ENCODE data around the gene LDHD. TPM values are rescaled to one million over a fixed set of nuclear protein-coding genes. Genes with fewer than 3 reads are reported as not detected.

The LDHD gene
- total and polyA plus RNA-seq, 2 of the 8 experiments (the other 6 are each of a cell fraction or from before 2014, with no cell fraction given) = 14.9 to 18.2 TPM

GRCh38 chr16:75088934-75089333 is 27.6 kb downstream of the LDHD start (continued):
- TF ChIP-seq CHD7 (IDR thresholded peaks at IDR 0.05; ENCODE audit: insufficient replicate concordance, low read length) (no peak), ASH2L (IDR thresholded peaks at IDR 0.05; ENCODE audit: low read length) (no peak), CREB1 (IDR thresholded peaks at IDR 0.05) (no peak), POLR2A (IDR thresholded peaks at IDR 0.05; ENCODE audit: control extremely low read depth in 1 of 2, low read depth in 2 of 2, low read length in 2 of 2) (no peak), EP300 (IDR thresholded peaks at IDR 0.05; ENCODE audit: borderline replicate concordance in 1 of 2, low read depth in 2 of 2, low read length in 2 of 2) (no peak), CBX8 (IDR thresholded peaks at IDR 0.05; ENCODE audit: borderline replicate concordance, low read depth, low read length) (no peak), CTCF (IDR thresholded peaks at IDR 0.05; ENCODE audit: control extremely low read depth in 1 of 3, insufficient read depth in 1 of 3, low read depth in 1 of 3, low read length in 3 of 3) (no peak), JUN (IDR thresholded peaks at IDR 0.05; ENCODE audit: low read depth, low read length) (no peak), KDM5A (IDR thresholded peaks at IDR 0.05; ENCODE audit: low read length) (no peak), GABPA (IDR thresholded peaks at IDR 0.05; ENCODE audit: borderline replicate concordance, insufficient read depth, low read length) (no peak)

Measured in H1 (cell line).